GM12878 (cell line): ENCODE results near the gene GNAO1. TPM values are rescaled to one million over a fixed set of nuclear protein-coding genes. Genes with fewer than 3 reads are reported as not detected.

Source experiments
- ATAC-seq: fragments of 200-7000 bp; cut with Tn5 transposase; 3 replicates; pipeline ENCODE4 v1.9.1; 2020; ENCODE audit warnings: mild to moderate bottlenecking, moderate library complexity
- BruUV-seq: library from RNA; stranded (reverse); fragments of 400-500 nt; replicated peaks from 2 replicates; lab custom pipeline; 2021; lab: Mats Ljungman, UMichigan
- CTCF ChIA-PET: fragments of 300-600 bp; sonication (Branson Sonifier 250); formaldehyde crosslinking; extraction: SDS; loops from one replicate; lab custom pipeline; 2021; ENCODE audit warnings: inconsistent platforms; lab: Yijun Ruan, JAX
- POLR2A ChIA-PET: fragments of 350-600 bp; formaldehyde crosslinking; extraction: SDS; loops from one replicate; lab custom pipeline; 2021; ENCODE audit warnings: inconsistent platforms; lab: Charles Lee
- RAD21 ChIA-PET: fragments of 300-600 bp; sonication (Branson Sonifier 250); formaldehyde crosslinking; loops from one replicate; lab custom pipeline; 2023; ENCODE audit warnings: antibody characterized with exemption; ENCODE audit not compliant: unreplicated experiment; lab: Charles Lee
- SMC1A ChIA-PET: fragments of 300-600 bp; sonication (Branson Sonifier 250); formaldehyde crosslinking; loops from one replicate; lab custom pipeline; 2023; ENCODE audit not compliant: unreplicated experiment, uncharacterized antibody; lab: Charles Lee
- DNase-seq: peaks from one replicate; pipeline ENCODE4 v3.0.0-alpha.2; 2011; ENCODE audit warnings: low read depth, low spot score
- FAIRE-seq: peaks from 3 replicates; lab custom pipeline; 2011; peaks lifted over from hg19 to GRCh38; lab: Jason Lieb, UNC
- H2AFZ ChIP-seq: 2 replicates; pipeline ENCODE4 v1.6.0; 2011; ENCODE audit warnings: low read depth, low read length, control low read depth; ENCODE audit not compliant: control insufficient read depth
- H3K27ac ChIP-seq: 2 replicates; pipeline ENCODE4 v1.5.1; 2011; ENCODE audit warnings: control low read depth; ENCODE audit not compliant: control insufficient read depth, insufficient read depth
- H3K27me3 ChIP-seq, 2 experiments: replicated peaks in 1 of 2; 2 replicates each; pipeline versions ENCODE4 v1.6.0 to v1.6.1; 2011; ENCODE audit warnings: low read length in 1 of 2; ENCODE audit not compliant: control insufficient read depth in 2 of 2, insufficient read depth in 2 of 2
- H3K36me3 ChIP-seq, 2 experiments: 2 replicates each; pipeline ENCODE4 v1.5.1; 2011; ENCODE audit warnings: low read length in 1 of 2; ENCODE audit not compliant: control insufficient read depth in 2 of 2, insufficient read depth in 2 of 2
- H3K4me1 ChIP-seq: 2 replicates; pipeline ENCODE4 v1.6.1; 2011; ENCODE audit warnings: mild to moderate bottlenecking, low read length, moderate library complexity, mixed read lengths; ENCODE audit not compliant: control insufficient read depth, insufficient read depth
- H3K4me2 ChIP-seq: 2 replicates; pipeline ENCODE4 v1.6.0; 2011; ENCODE audit warnings: control low read depth; ENCODE audit not compliant: control insufficient read depth, insufficient read depth
- H3K4me3 ChIP-seq: fragments of 200-600 bp; sonication (generic); 2 replicates; pipeline ENCODE4 v1.5.1; 2016
- H3K79me2 ChIP-seq: 2 replicates; pipeline ENCODE4 v1.6.0; 2011; ENCODE audit warnings: low read length; ENCODE audit not compliant: control insufficient read depth, insufficient read depth
- H3K9ac ChIP-seq: 2 replicates; pipeline ENCODE4 v1.8.0; 2011; ENCODE audit warnings: low read length, control low read depth, mixed read lengths; ENCODE audit not compliant: control insufficient read depth, insufficient read depth
- H3K9me3 ChIP-seq: replicated peaks from 3 replicates; pipeline ENCODE4 v1.5.1; 2011; ENCODE audit warnings: mild to moderate bottlenecking, low read length; ENCODE audit not compliant: control insufficient read depth, insufficient read depth
- H4K20me1 ChIP-seq: 2 replicates; pipeline ENCODE4 v1.6.0; 2011; ENCODE audit not compliant: control insufficient read depth, insufficient read depth
- BMI1 ChIP-seq: fragments of 450-650 bp; IDR thresholded peaks from 2 replicates; pipeline ENCODE4 v1.6.1; 2016; ENCODE audit warnings: mild to moderate bottlenecking, moderate library complexity, borderline replicate concordance
- CBFB ChIP-seq: IDR thresholded peaks from 2 replicates; pipeline ENCODE4 v1.6.1; 2016; ENCODE audit warnings: antibody characterized with exemption, low read depth
- CHD2 ChIP-seq: IDR thresholded peaks from 2 replicates; pipeline ENCODE4 v1.6.1; 2011; ENCODE audit warnings: low read depth, low read length, improper control_type of control experiment, borderline replicate concordance
- E2F4 ChIP-seq: IDR thresholded peaks from 2 replicates; pipeline ENCODE4 v1.6.1; 2012; ENCODE audit warnings: low read depth, low read length, improper control_type of control experiment
- GATAD2B ChIP-seq: fragments of 450-650 bp; conservative IDR thresholded peaks from 2 replicates; pipeline ENCODE4 v1.6.1; 2017; ENCODE audit warnings: low read depth, mild to moderate bottlenecking, moderate library complexity
- HCFC1 ChIP-seq: fragments of 150-350 bp; IDR thresholded peaks from 2 replicates; pipeline ENCODE4 v1.6.1; 2014; ENCODE audit warnings: low read length
- HDAC2 ChIP-seq: fragments of 200-600 bp; sonication (generic); IDR thresholded peaks from 2 replicates; pipeline ENCODE4 v1.6.1; 2017
- KLF5 ChIP-seq: fragments of 450-650 bp; IDR thresholded peaks from 2 replicates; pipeline ENCODE4 v1.6.1; 2014; ENCODE audit warnings: mild to moderate bottlenecking; ENCODE audit not compliant: partially characterized antibody
- LARP7 ChIP-seq: fragments of 450-650 bp; IDR thresholded peaks from 2 replicates; pipeline ENCODE4 v1.6.1; 2017; ENCODE audit warnings: mild to moderate bottlenecking
- POLR2A ChIP-seq: IDR thresholded peaks from 2 replicates; pipeline ENCODE4 v1.6.1; 2011; ENCODE audit warnings: low read depth, mild to moderate bottlenecking, low read length
- RAD21 ChIP-seq: IDR thresholded peaks from 2 replicates; pipeline ENCODE4 v1.6.1; 2011; ENCODE audit warnings: mild to moderate bottlenecking, low read depth, low read length, moderate library complexity; ENCODE audit not compliant: insufficient read depth
- RB1 ChIP-seq: fragments of 450-650 bp; formaldehyde crosslinking; IDR thresholded peaks from 2 replicates; pipeline ENCODE4 v1.6.1; 2017; ENCODE audit warnings: mild to moderate bottlenecking, borderline replicate concordance
- SP1 ChIP-seq: IDR thresholded peaks from one replicate; pipeline ENCODE4 v1.6.1; 2011; ENCODE audit warnings: low read depth, low read length
- TAF1 ChIP-seq: IDR thresholded peaks from 2 replicates; pipeline ENCODE4 v1.6.1; 2011; ENCODE audit warnings: mild to moderate bottlenecking, low read depth, low read length, borderline replicate concordance
- TARDBP ChIP-seq: IDR thresholded peaks from 2 replicates; pipeline ENCODE4 v1.6.1; 2016; ENCODE audit warnings: borderline replicate concordance
- TCF3 ChIP-seq: IDR thresholded peaks from 2 replicates; pipeline ENCODE4 v1.6.1; 2012; ENCODE audit warnings: low read depth, mild to moderate bottlenecking, low read length, borderline replicate concordance; ENCODE audit not compliant: insufficient read depth
- ZNF274 ChIP-seq: IDR thresholded peaks from one replicate; pipeline ENCODE4 v1.8.0; 2011; ENCODE audit not compliant: insufficient read length, insufficient read depth
- WGBS: methylation state at CpG from one replicate; pipeline ENCODE4 v1.1.6; 2016; ENCODE audit warnings: low lambda C conversion rate; ENCODE audit not compliant: insufficient replicate concordance, insufficient coverage; ENCODE audit errors: missing lambda C conversion rate; 5-methylcytosine and 5-hydroxymethylcytosine counted together
- in situ Hi-C: fragments of 300-500 bp; cut with MboI; formaldehyde crosslinking; loops from 9 replicates; pipeline ENCODE4 v1.14.3; 2018; ENCODE audit warnings: mixed read lengths
- intact Hi-C: fragments of 100-400 bp; cut with micrococcal nuclease; formaldehyde crosslinking; loops from one replicate; pipeline ENCODE4 v1.14.2; 2022; ENCODE audit not compliant: unreplicated experiment
- polyA plus RNA-seq, 11 experiments: library from polyadenylated mRNA; depleted of rRNA in 4 of 11; unstranded in 6 of 11; stranded (reverse) in 5 of 11; fragments of >200 nt; fragmentation: Nextera tagmentation in 4 of 11; fragmentation: Illumina TruSeq in 1 of 11; extraction: Ambion mirVana in 4 of 11; extraction: Trizol in 1 of 11; gene quantifications; 1 replicate in 1 of 11; 2 replicates in 10 of 11; pipeline versions ENCODE4 v1.2.1 to v1.2.3, GENCODE V29; 2011 to 2016; ENCODE audit warnings: inconsistent platforms in 2 of 11, missing spikeins in 2 of 11, low read depth in 1 of 11
- total RNA-seq, 4 experiments: library from RNA; depleted of rRNA in 3 of 4; stranded (reverse); fragments of >200 nt in 3 of 4; fragmentation: Illumina TruSeq in 1 of 4; extraction: Trizol in 1 of 4; gene quantifications; 2 replicates each; pipeline versions ENCODE4 v1.2.1 to v1.2.3, GENCODE V29; 2013 to 2021
- TF ChIP-seq, protein P1 (sequence below): fragments of 450-650 bp; formaldehyde crosslinking; IDR thresholded peaks from 2 replicates; pipeline ENCODE4 v1.4.0; 2020; ENCODE audit warnings: mild to moderate bottlenecking, moderate library complexity

Gene GNAO1
- total and polyA plus RNA-seq, 10 of the 15 experiments (the other 5 are each of a cell fraction or from before 2014, with no cell fraction given): 0.05 to 0.28 (median 0.14) TPM; not detected in 6

GRCh38 chr16:56343661-56344517 is 152.6 kb downstream of the GNAO1 start (continued):
- TF ChIP-seq, protein P1, sequence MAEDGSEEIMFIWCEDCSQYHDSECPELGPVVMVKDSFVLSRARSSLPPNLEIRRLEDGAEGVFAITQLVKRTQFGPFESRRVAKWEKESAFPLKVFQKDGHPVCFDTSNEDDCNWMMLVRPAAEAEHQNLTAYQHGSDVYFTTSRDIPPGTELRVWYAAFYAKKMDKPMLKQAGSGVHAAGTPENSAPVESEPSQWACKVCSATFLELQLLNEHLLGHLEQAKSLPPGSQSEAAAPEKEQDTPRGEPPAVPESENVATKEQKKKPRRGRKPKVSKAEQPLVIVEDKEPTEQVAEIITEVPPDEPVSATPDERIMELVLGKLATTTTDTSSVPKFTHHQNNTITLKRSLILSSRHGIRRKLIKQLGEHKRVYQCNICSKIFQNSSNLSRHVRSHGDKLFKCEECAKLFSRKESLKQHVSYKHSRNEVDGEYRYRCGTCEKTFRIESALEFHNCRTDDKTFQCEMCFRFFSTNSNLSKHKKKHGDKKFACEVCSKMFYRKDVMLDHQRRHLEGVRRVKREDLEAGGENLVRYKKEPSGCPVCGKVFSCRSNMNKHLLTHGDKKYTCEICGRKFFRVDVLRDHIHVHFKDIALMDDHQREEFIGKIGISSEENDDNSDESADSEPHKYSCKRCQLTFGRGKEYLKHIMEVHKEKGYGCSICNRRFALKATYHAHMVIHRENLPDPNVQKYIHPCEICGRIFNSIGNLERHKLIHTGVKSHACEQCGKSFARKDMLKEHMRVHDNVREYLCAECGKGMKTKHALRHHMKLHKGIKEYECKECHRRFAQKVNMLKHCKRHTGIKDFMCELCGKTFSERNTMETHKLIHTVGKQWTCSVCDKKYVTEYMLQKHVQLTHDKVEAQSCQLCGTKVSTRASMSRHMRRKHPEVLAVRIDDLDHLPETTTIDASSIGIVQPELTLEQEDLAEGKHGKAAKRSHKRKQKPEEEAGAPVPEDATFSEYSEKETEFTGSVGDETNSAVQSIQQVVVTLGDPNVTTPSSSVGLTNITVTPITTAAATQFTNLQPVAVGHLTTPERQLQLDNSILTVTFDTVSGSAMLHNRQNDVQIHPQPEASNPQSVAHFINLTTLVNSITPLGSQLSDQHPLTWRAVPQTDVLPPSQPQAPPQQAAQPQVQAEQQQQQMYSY (CRISPR knock-in tag): no peak
- no peak for TF ChIP-seq TCF3

DNA sequence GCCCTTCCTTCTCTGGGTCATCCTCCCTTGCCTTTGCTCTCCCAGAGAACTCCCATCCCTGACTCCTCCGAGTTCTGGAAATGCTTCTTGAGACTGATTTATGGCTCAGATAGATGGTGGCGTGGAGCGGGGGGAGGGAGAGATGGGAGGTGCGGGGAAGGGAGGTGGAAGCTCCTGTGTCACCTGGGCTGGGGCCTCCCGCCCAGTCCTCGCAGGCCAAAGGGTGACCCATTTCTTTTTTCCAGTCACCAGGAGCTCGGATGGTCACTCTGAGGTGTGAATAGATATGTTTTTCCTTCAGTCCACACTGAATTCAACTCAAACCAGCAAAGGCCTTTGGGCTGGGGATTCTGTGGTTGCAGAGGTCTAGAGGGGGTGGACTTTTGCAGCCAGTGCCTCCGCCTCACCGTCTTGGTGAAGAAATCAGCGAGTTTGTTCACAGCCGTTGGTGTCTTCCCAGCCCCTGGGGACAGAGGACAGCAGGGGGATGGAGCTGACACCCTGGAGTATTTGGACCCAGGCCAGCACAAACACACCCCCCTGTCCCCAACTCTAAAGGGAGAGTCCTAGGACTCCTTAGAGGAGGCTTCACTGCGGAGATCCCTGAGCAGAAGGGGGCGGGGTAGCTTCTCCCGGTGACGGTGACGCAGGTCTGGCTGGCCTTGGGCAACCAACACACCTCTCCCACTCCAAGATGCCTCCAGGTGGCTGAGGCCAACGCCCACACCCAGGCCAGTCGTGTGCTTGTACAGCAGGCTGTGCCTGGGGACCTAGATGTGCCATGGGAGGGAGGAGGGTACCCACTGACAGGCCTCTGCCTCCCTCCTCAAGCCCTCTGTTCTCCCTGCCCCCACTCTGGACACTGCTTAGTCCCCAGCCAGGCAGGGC is 153.5 kb downstream of the GNAO1 start:
- WGBS: 49% methylated on average over 16 of the region's 18 CpGs
- Histone ChIP-seq H3K79me2 (no peaks in the 10 kb centered on the region), H3K27ac (no peak overlapping the region), H4K20me1 (no peaks in the 10 kb centered on the region; the same call in 1 of the 2 replicates), H3K36me3 (no peaks in the 10 kb centered on the region), H3K4me3 (no peak overlapping the region), H3K27me3 (no peaks in the 10 kb centered on the region; a peak in 1 of 4 replicates), H3K4me2 (no peak overlapping the region), H2AFZ (no peak overlapping the region), H3K9me3 (no peaks in the 10 kb centered on the region), H3K9ac (no peak overlapping the region), H3K4me1 (no peaks in the 10 kb centered on the region)
- CTCF ChIA-PET: no interaction called here
- intact Hi-C loops: no loop called here
- POLR2A ChIA-PET: no interaction called here
- ATAC-seq: no peak
- SMC1A ChIA-PET: no interaction called here
- FAIRE-seq: no peak
- in situ Hi-C loops: no loop called here
- RAD21 ChIA-PET: no interaction called here
- no peak for DNase-seq
- BruUV-seq: no TSS peak
- TF ChIP-seq CBFB (no peak), TAF1 (no peak), BMI1 (no peak), HDAC2 (no peak), CHD2 (no peak), TCF3 (no peak), HCFC1 (no peak), POLR2A (no peak), TARDBP (no peak), GATAD2B (no peak), KLF5 (no peak), ZNF274 (no peak), RB1 (no peak), E2F4 (no peak), SP1 (no peak), LARP7 (no peak), RAD21 (no peak)
